SIG-M5 (cell line): ENCODE data around the gene MYO10.

Experiments
- DNase-seq: peaks from one replicate; lab custom pipeline; 2025; lab: John Stamatoyannopoulos, UW

MYO10 gene

GRCh38 chr5:16916262-16916878 lies 19.7 kb downstream of the MYO10 start:
- DNase-seq: no peak

- DNase-seq: no peak
Observed at GRCh38 chr5:16914584-16914983, 21.5 kb downstream of the MYO10 start.

GRCh38 chr5:16914108-16914435 lies 22.0 kb downstream of the MYO10 start:
- no peak for DNase-seq

GRCh38 chr5:16913187-16914107 lies 22.6 kb downstream of the MYO10 start:
- DNase-seq: no peak

- DNase-seq: no peak
Observed at GRCh38 chr5:16912080-16912479, 24.0 kb downstream of the MYO10 start.

GRCh38 chr5:16909464-16909863 lies 26.6 kb downstream of the MYO10 start:
- no peak for DNase-seq

GRCh38 chr5:16907270-16907669 lies 28.8 kb downstream of the MYO10 start:
- no peak for DNase-seq

GRCh38 chr5:16906255-16906654 lies 29.8 kb downstream of the MYO10 start:
- DNase-seq: no peak

GRCh38 chr5:16903480-16904300 lies 32.4 kb downstream of the MYO10 start:
- no peak for DNase-seq

GRCh38 chr5:16902846-16903245 lies 33.2 kb downstream of the MYO10 start:
- no peak for DNase-seq

GRCh38 chr5:16901021-16901644 lies 35.0 kb downstream of the MYO10 start:
- DNase-seq: no peak

GRCh38 chr5:16899171-16899570 lies 36.9 kb downstream of the MYO10 start:
- no peak for DNase-seq

- no peak for DNase-seq
Observed at GRCh38 chr5:16897800-16898199, 38.3 kb downstream of the MYO10 start.

- no peak for DNase-seq
Observed at GRCh38 chr5:16897284-16897704, 38.8 kb downstream of the MYO10 start.

- no peak for DNase-seq
Observed at GRCh38 chr5:16896767-16897166, 39.3 kb downstream of the MYO10 start.

GRCh38 chr5:16894236-16895057 lies 41.6 kb downstream of the MYO10 start:
- no peak for DNase-seq

GRCh38 chr5:16891033-16891432 lies 45.1 kb downstream of the MYO10 start:
- DNase-seq: no peak

- no peak for DNase-seq
Observed at GRCh38 chr5:16889972-16890519, 46.0 kb downstream of the MYO10 start.

GRCh38 chr5:16889203-16889971 lies 46.7 kb downstream of the MYO10 start:
- DNase-seq: no peak

- no peak for DNase-seq
Observed at GRCh38 chr5:16888694-16889124, 47.4 kb downstream of the MYO10 start.
